ENCODE measurements around the gene TMEM14A. TPM values are rescaled to one million over a fixed set of nuclear protein-coding genes. Genes with fewer than 3 reads are reported as not detected.

Gene TMEM14A
- total and polyA plus RNA-seq, 9 of the 15 experiments (the other 6 are each of a cell fraction or from before 2014, with no cell fraction given): 3.5 to 43.3 (median 8.5) TPM

DNA sequence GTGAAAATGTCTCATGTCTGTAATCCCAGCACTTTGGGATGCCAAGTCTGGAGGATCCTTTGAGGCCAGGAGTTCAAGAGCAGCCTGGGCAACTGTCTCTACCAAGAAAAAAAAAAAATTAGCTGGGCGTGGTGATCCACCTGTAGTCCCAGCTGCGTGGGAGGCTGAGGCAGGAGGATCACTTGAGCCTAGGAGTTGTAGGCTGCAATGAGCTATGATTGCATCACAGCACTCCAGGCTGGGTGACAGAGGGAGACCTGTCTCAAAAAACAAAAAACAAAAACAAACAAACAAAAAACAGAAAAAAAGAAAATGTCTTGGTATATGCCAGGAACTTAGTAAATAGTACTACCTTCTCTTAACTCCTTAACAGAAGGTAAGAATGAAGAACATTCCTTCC lies 31.4 kb upstream of the TMEM14A start:
- Histone ChIP-seq H3K4me3 (no peak overlapping the region), H2AFZ (ENCODE audit: low read depth, low read length) (no peak overlapping the region), H3K9me1 (ENCODE audit: control insufficient read depth, insufficient read depth, low read length) (no peaks in the 10 kb centered on the region), H3K36me3 (ENCODE audit: control insufficient read depth, insufficient read depth, low read length) (no peaks in the 10 kb centered on the region), H3K9ac (ENCODE audit: insufficient read depth in 1 of 2, low read depth in 2 of 2, low read length in 2 of 2) (no peak overlapping the region), H3K27ac (ENCODE audit: extremely low read depth, low read depth, low read length) (no peak overlapping the region), H4K20me1 (replicated peaks; ENCODE audit: control insufficient read depth, insufficient read depth, low read length) (no peaks in the 10 kb centered on the region), H3K4me2 (ENCODE audit: insufficient read depth, low read length) (no peak overlapping the region), H3K9me3 (replicated peaks; ENCODE audit: control insufficient read depth, insufficient read depth, low read depth, low read length) (no peaks in the 10 kb centered on the region), H3K27me3 (ENCODE audit: control insufficient read depth in 2 of 2, insufficient read depth in 2 of 2, low read length in 2 of 2) (no peaks in the 10 kb centered on the region), H3K4me1 (replicated peaks in 1 of 2; ENCODE audit: control insufficient read depth in 2 of 2, insufficient read depth in 2 of 2, low read length in 2 of 2) (peaks cover 9 to 38% of the 10 kb centered on the region in 2 experiments), H3K79me2 (ENCODE audit: control insufficient read depth, insufficient read depth, low read length) (no peaks in the 10 kb centered on the region)
- DNase-seq (ENCODE audit: extremely low read depth in 1 of 4, low spot score in 3 of 4): no peak
- ChIA-PET POLR2A (interaction anchor here (0.9 kb wide), 1 partner anchor 221 kb away, joined by 3 read pairs; no protein-coding TSS in a partner anchor), CTCF (ENCODE audit: low intra/inter-chr PET ratio) (no interaction called here)
- in situ Hi-C loops (cut with MboI) (no loop called here), intact Hi-C loops (cut with micrococcal nuclease) (no loop called here)
- 25% methylated on average over 2 of the region's 2 CpGs for WGBS (ENCODE audit: insufficient coverage, low coverage, missing lambda C conversion rate)
- ATAC-seq: no peak
- no TSS peak for BruUV-seq (replicated peaks)
- no peak for FAIRE-seq
- TF ChIP-seq CEBPG (CRISPR knock-in tag; IDR thresholded peaks at IDR 0.05) (no peak), CEBPG (tag; conservative IDR thresholded peaks at IDR 0.05 in 1 of 2, IDR thresholded peaks at IDR 0.05 in 1 of 2) (peak; percentile 53 to 73), POLR3A (IDR thresholded peaks at IDR 0.05; ENCODE audit: borderline replicate concordance, extremely low read depth, insufficient read depth, insufficient read length) (no peak), NUFIP1 (IDR thresholded peaks at IDR 0.05; ENCODE audit: partially characterized antibody) (no peak), HDAC8 (tag; IDR thresholded peaks at IDR 0.05) (no peak), MTA1 (IDR thresholded peaks at IDR 0.05; ENCODE audit: borderline replicate concordance) (no peak), EGR1 (conservative IDR thresholded peaks at IDR 0.05) (peak; percentile 49), ZNF384 (IDR thresholded peaks at IDR 0.05; ENCODE audit: low read depth, low read length) (0 out of 2 replicates have a peak, but pooled peaks have one; percentile 27), POLR2G (IDR thresholded peaks at IDR 0.05; ENCODE audit: low read depth, low read length) (no peak)
- TF ChIP-seq, protein P1, sequence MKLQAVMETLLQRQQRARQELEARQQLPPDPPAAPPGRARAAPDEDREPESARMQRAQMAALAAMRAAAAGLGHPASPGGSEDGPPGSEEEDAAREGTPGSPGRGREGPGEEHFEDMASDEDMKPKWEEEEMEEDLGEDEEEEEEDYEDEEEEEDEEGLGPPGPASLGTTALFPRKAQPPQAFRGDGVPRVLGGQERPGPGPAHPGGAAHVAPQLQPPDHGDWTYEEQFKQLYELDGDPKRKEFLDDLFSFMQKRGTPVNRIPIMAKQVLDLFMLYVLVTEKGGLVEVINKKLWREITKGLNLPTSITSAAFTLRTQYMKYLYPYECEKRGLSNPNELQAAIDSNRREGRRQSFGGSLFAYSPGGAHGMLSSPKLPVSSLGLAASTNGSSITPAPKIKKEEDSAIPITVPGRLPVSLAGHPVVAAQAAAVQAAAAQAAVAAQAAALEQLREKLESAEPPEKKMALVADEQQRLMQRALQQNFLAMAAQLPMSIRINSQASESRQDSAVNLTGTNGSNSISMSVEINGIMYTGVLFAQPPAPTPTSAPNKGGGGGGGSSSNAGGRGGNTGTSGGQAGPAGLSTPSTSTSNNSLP (IDR thresholded peaks at IDR 0.05; ENCODE audit: borderline replicate concordance, low read depth, low read length): no peak
- TF ChIP-seq, protein P2, sequence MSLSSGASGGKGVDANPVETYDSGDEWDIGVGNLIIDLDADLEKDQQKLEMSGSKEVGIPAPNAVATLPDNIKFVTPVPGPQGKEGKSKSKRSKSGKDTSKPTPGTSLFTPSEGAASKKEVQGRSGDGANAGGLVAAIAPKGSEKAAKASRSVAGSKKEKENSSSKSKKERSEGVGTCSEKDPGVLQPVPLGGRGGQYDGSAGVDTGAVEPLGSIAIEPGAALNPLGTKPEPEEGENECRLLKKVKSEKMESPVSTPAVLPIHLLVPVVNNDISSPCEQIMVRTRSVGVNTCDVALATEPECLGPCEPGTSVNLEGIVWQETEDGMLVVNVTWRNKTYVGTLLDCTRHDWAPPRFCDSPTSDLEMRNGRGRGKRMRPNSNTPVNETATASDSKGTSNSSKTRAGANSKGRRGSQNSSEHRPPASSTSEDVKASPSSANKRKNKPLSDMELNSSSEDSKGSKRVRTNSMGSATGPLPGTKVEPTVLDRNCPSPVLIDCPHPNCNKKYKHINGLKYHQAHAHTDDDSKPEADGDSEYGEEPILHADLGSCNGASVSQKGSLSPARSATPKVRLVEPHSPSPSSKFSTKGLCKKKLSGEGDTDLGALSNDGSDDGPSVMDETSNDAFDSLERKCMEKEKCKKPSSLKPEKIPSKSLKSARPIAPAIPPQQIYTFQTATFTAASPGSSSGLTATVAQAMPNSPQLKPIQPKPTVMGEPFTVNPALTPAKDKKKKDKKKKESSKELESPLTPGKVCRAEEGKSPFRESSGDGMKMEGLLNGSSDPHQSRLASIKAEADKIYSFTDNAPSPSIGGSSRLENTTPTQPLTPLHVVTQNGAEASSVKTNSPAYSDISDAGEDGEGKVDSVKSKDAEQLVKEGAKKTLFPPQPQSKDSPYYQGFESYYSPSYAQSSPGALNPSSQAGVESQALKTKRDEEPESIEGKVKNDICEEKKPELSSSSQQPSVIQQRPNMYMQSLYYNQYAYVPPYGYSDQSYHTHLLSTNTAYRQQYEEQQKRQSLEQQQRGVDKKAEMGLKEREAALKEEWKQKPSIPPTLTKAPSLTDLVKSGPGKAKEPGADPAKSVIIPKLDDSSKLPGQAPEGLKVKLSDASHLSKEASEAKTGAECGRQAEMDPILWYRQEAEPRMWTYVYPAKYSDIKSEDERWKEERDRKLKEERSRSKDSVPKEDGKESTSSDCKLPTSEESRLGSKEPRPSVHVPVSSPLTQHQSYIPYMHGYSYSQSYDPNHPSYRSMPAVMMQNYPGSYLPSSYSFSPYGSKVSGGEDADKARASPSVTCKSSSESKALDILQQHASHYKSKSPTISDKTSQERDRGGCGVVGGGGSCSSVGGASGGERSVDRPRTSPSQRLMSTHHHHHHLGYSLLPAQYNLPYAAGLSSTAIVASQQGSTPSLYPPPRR (CRISPR knock-in tag; IDR thresholded peaks at IDR 0.05; ENCODE audit: borderline replicate concordance): no peak
- TF ChIP-seq, protein P3, sequence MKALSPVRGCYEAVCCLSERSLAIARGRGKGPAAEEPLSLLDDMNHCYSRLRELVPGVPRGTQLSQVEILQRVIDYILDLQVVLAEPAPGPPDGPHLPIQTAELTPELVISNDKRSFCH (CRISPR knock-in tag; IDR thresholded peaks at IDR 0.05): no peak
- TF ChIP-seq, protein P3 (tag; IDR thresholded peaks at IDR 0.05): no peak
- TF ChIP-seq, protein P4, sequence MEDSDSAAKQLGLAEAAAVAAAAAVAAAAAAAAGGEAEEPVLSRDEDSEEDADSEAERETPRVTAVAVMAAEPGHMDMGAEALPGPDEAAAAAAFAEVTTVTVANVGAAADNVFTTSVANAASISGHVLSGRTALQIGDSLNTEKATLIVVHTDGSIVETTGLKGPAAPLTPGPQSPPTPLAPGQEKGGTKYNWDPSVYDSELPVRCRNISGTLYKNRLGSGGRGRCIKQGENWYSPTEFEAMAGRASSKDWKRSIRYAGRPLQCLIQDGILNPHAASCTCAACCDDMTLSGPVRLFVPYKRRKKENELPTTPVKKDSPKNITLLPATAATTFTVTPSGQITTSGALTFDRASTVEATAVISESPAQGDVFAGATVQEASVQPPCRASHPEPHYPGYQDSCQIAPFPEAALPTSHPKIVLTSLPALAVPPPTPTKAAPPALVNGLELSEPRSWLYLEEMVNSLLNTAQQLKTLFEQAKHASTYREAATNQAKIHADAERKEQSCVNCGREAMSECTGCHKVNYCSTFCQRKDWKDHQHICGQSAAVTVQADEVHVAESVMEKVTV (CRISPR knock-in tag; IDR thresholded peaks at IDR 0.05): no peak

Data from K562 (cell line).